Activated naive CD8-positive, alpha-beta T cell treated with anti-CD3 and anti-CD28 coated beads for 36 hours (primary cell): ENCODE measurements around the gene R3HDM4. TPM values are rescaled to one million over a fixed set of nuclear protein-coding genes. Genes with fewer than 3 reads are reported as not detected.
A peak's percentile ranks its signal among the peaks of the same experiment; 100 is the strongest.

ENCODE experiments used
- DNase-seq: peaks from one replicate; pipeline ENCODE4 v3.0.0; 2021
- H3K27ac Mint-ChIP-seq: one replicate; pipeline ENCODE4 v1.8.0; 2022; ENCODE audit warnings: mild to moderate bottlenecking, moderate library complexity, mixed read lengths
- H3K27me3 Mint-ChIP-seq: one replicate; pipeline ENCODE4 v1.8.0; 2022; ENCODE audit warnings: mild to moderate bottlenecking, mixed read lengths
- H3K36me3 Mint-ChIP-seq: one replicate; pipeline ENCODE4 v1.8.0; 2021; ENCODE audit warnings: mild to moderate bottlenecking, mixed read lengths
- H3K4me1 Mint-ChIP-seq: one replicate; pipeline ENCODE4 v1.8.0; 2021; ENCODE audit warnings: mixed read lengths
- H3K4me3 Mint-ChIP-seq: one replicate; pipeline ENCODE4 v1.8.0; 2022; ENCODE audit warnings: mild to moderate bottlenecking, moderate library complexity, mixed read lengths
- H3K9me3 Mint-ChIP-seq: one replicate; pipeline ENCODE4 v1.8.0; 2022; ENCODE audit warnings: mixed read lengths
- total RNA-seq, 2 experiments: library from RNA; stranded (reverse); gene quantifications; one replicate each; pipeline ENCODE4 v1.2.3, GENCODE V29; 2021

R3HDM4 gene
- total RNA-seq, 2 experiments from 2014 or later = 50.5 to 51.7 TPM

DNA sequence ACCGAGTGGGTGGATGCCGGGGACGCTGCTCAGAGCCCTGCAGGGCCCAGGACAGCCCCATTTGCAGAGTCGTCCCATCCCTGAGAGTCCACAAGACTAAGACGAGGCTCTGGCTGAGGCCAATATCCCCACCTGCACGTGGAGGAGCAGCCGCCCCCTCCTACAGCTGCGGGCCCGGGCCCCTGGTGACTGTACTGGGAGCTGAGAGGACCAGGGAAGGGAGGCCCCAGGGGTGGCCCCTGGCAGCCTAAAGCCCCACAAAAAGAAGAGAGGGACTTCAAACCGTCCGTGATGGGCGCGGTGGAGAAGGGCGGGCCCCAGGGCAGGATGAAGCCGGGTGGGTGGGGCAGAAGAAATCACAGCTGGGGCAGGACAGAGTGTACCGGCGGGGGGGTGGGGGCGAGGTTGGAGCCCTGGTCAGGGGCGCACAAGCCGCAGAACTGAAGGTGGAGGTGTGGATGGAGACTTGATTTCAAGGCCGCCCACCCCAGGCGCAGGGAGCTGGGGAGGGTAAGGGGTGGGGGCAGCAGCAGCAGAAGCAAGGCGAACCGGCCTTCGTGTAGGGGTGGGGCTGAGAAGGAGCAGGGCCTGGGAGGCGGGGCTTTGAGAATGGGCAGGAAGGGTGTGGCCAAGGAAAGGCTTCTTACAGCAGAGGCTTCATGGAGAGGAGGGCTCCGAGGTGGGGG, 40.6 kb downstream of the R3HDM4 start:
- peak; percentile 86 for DNase-seq
- Mint-ChIP-seq H3K4me3 (peak overlapping the region; percentile 45), H3K36me3 (peaks cover 3% of the 10 kb centered on the region), H3K4me1 (peaks cover 9% of the 10 kb centered on the region), H3K9me3 (no peaks in the 10 kb centered on the region), H3K27me3 (no peaks in the 10 kb centered on the region), H3K27ac (peak overlapping the region; percentile 48)

DNA sequence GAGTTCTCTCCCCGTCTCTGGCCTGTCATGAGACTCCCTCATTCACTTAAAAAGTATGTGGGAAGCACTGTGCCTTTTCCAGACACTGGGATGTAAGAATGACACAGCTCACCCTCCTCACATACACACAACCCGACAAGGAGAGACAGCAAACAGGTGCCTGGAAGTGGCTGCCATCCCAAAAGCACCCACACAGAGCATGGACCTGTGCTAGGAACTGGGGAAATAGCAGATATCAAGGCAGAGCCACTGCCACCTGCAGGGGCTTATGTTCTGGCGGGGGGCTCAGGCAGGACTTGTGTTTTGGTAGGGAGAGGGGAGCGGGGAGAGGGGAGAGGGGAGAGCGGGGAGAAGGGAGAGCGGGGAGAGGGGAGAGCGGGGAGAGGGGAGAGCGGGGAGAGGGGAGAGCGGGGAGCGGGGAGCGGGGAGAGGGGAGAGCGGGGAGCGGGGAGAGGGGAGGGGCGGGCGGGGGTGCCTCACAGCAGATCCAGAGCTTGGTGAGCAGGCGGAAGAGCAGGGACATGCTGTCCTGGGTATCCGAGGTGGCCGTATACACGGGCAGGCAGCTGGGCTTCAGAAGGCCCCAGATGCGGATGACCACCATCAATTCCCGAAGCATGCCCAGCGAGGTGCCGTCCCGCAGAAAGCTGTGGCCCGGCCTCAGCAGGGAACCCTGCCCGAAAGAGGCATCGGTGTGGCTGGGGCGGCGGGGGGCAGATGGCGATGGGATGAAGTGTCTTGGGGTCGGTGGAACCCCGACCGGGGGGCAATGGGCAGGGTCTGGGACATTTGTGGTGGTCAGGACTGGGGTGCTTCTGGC, 41.4 kb downstream of the R3HDM4 start:
- peak overlapping the region; percentile 29 for H3K4me3 Mint-ChIP-seq
- no peak for DNase-seq
- peaks cover 3% of the 10 kb centered on the region for H3K36me3 Mint-ChIP-seq
- H3K9me3 Mint-ChIP-seq = no peaks in the 10 kb centered on the region
- peaks cover 9% of the 10 kb centered on the region for H3K4me1 Mint-ChIP-seq
- no peak overlapping the region for H3K27ac Mint-ChIP-seq
- H3K27me3 Mint-ChIP-seq = no peaks in the 10 kb centered on the region

DNA sequence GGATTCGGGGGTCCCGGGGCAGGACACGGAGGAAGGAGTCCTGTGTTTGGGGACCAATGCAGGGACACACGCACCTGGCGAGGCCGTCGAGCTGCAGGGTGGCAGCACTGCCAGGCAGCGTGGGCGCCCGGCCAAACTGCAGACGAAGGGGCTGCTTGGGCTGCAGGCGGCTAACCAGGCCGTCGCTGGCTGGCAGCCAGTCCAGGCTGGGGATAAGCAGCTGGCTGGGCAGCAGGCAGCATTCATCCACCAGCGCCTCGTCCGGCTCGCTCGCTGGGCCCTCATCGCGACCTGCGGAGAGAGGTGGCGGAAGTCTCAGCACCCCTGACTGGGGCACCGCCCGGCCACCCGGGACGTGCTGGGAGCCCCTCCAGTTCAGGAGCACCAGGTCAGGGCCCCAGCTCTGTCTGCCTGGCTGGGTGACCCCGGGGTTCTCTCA, 42.0 kb downstream of the R3HDM4 start:
- H3K4me1 Mint-ChIP-seq = peaks cover 9% of the 10 kb centered on the region
- no peak overlapping the region for H3K27ac Mint-ChIP-seq
- peaks cover 3% of the 10 kb centered on the region for H3K36me3 Mint-ChIP-seq
- no peaks in the 10 kb centered on the region for H3K9me3 Mint-ChIP-seq
- DNase-seq = no peak
- H3K27me3 Mint-ChIP-seq = no peaks in the 10 kb centered on the region
- H3K4me3 Mint-ChIP-seq = no peak overlapping the region

DNA sequence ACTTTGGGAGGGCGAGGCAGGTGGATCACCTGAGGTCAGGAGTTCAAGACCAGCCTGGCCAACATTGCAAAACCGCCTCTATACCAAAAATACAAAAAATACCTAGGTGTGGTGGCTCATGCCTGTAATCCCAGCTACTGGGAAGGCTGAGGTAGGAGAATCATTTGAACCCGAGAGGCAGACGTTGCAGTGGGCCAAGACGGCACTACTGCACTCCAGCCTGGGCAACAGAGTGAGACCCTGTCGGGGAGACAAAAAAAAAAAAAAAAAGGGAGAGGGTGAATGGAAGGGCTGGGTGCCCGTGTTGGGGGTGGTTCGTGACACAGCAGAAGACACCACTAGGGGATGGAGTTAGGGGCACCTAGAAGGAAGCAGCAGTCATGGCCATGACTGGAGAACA, 42.7 kb downstream of the R3HDM4 start:
- peaks cover 3% of the 10 kb centered on the region for H3K36me3 Mint-ChIP-seq
- H3K9me3 Mint-ChIP-seq = no peaks in the 10 kb centered on the region
- H3K4me3 Mint-ChIP-seq = peak overlapping the region; percentile 18
- no peak for DNase-seq
- H3K27me3 Mint-ChIP-seq = no peaks in the 10 kb centered on the region
- H3K27ac Mint-ChIP-seq = no peak overlapping the region
- H3K4me1 Mint-ChIP-seq = peaks cover 9% of the 10 kb centered on the region

DNA sequence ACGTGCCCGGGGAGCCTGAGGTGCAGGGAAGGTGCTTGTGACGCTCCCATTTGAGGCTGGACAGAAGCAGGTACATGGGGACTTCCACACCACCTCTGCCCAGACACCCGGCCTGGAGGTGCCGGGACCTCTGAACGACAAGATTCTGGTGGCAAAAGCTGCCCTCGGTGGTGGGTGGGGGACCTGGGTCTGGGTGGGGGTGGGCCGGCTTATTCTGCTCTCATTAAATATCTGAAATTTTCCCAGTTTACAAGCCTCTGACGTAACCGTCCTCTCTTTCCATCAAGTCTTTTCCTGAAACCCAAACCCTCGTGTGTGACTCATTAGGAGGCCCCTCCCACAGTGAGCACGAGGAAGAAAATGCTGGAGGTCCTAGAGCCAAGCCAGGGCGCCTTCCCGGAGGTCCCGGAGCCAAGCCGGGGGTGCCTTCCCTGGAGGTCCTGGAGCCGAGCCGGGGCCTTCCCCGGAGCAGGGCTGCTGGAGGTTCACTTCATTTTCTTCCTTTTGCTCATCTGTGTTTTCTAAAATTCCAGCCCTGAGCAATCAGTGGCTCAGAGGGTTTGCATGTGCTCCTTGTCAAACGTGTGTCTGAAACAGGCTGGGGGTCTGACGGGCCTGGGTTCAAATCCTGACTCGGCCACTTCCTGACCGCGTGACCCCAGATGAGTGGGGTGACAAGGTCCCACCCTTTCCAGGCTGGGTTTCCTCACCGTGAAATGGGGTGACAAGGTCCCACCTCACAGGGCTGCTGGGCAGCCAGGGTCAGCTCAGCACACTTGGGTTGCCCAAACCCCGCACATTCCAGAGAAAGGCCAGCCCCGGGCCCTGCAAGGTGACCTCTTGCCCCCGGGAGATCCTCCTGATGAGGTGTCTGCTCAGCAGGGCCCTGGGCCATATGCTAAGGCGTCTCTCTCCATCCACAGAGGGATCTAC, 43.5 kb downstream of the R3HDM4 start:
- no peak overlapping the region for H3K4me3 Mint-ChIP-seq
- DNase-seq = no peak
- no peak overlapping the region for H3K27ac Mint-ChIP-seq
- H3K9me3 Mint-ChIP-seq = no peaks in the 10 kb centered on the region
- H3K27me3 Mint-ChIP-seq = no peaks in the 10 kb centered on the region
- peaks cover 9% of the 10 kb centered on the region for H3K4me1 Mint-ChIP-seq
- H3K36me3 Mint-ChIP-seq = peaks cover 3% of the 10 kb centered on the region

DNA sequence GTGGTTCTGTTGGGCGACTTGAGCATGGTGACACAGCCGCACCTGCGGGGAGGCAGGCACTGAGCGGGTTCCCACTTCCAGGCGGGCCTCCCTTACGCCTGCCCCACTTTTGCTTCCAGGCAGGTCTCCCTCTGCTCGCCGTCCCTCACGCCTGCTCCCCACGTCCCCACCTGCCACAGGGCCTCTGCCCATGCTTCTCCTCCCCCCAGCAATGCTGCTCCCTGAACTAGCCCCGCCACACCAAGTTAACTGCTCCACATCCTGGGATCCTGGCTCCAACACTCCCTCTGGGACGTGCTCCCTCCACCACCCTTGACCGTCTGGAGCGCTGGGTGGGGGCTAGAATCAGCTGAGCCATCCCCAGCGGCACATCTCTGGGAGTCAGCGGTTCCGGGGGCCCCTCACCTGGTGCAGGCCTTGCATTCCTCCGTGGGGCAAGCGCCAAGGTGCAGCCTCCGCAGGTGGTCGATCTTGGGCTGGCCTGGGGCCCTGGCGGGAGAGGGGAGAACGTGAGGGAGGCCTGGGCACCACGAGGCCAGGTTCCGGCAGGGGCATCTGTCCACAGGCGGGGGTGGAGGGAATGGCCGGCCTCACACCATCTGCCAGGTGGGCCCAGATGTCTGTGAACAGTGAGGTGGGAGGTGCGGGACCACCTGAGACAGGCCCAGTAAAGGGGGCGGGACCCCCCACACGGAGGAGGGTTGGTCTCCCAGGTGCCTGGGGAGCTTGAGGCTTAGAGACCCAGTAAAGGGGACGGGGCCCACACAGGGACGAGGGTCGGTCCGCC, 44.4 kb downstream of the R3HDM4 start:
- Mint-ChIP-seq H3K36me3 (peaks cover 3% of the 10 kb centered on the region), H3K4me3 (no peak overlapping the region), H3K4me1 (peaks cover 11% of the 10 kb centered on the region), H3K27ac (no peak overlapping the region), H3K9me3 (no peaks in the 10 kb centered on the region), H3K27me3 (no peaks in the 10 kb centered on the region)
- DNase-seq = no peak

DNA sequence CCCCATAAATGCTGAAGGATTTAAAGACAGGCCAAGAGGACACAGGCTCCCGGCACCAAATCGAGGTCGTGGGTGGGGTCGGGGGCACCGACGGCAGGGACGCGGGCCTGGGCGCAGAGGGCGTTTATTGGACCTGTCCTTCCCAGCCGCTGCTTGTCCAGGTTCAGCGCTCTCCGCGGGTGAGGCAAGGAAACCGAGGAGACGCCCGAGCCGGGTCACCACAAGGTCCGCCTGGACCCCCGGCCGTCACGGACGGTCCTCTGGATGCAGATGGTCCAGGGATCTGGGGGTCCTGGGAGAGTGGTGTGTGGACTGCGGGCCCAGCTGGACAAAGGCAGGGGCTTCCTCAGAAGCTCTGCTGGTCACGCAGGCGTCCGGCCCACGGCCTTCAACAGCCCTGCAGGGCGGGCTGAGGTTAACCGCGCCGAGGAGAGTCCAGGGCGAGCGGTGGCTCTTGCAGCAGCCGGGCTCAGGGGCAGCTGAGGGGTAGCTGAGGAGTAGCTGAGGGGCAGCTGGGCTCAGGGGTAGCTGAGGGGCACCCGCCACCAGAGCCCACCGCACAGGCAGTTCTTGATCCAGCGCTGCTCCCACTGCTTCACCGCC, 45.1 kb downstream of the R3HDM4 start:
- Mint-ChIP-seq H3K36me3 (peaks cover 3% of the 10 kb centered on the region), H3K27me3 (no peaks in the 10 kb centered on the region)
- no peak for DNase-seq

DNA sequence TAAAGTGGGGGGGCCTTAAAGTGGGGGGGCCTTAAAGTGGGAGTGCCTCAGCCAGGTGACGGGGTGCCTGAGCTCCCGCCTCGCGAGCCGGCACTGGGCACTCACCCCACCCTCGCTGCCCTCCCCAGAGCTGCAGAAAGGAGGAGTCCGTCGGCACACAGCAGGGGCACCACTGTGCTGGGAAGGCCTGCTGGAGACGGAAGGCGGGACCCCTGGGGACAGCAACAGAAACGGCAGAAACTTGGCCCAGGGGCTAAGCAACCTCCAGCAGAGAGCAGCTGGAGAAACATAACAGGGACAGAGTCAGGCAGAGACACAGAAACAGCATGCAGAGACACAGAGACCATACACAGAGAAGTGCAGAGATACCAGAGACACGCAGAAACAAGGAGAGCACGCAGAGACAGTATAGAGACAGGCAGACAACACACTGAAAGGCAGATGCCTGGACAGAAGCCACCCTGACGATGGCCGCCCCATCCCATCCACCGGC, 45.7 kb downstream of the R3HDM4 start:
- H3K27me3 Mint-ChIP-seq = peaks cover 4% of the 10 kb centered on the region
- no peak overlapping the region for H3K4me3 Mint-ChIP-seq
- no peak for DNase-seq

More for the DNA sequence above, 45.1 kb downstream of the R3HDM4 start:
- H3K9me3 Mint-ChIP-seq = no peaks in the 10 kb centered on the region
- H3K4me3 Mint-ChIP-seq = no peak overlapping the region
- H3K4me1 Mint-ChIP-seq = peaks cover 16% of the 10 kb centered on the region
- no peak overlapping the region for H3K27ac Mint-ChIP-seq

DNA sequence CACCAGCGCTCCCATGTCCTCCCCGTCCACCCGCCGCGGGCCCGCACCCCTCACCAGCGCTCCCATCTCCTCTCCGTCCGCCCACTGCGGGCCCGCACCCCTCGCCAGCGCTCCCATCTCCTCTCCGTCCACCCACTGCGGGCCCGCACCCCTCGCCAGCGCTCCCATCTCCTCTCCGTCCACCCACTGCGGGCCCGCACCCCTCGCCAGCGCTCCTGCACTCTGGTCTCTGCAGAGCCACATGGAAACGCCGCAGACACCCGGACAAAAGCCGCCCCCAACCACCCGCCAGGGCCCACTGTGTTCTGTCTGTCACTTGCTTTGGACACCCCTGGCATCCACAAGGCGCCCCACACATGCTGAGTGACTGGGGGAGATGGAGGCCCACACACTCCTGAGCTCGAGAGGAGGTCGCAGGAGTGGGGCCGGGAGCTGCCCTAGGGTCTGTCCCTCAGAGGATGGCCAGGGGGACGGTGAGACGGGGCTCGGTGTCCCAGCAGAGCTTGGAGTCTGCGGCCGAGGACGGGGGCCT, 46.2 kb downstream of the R3HDM4 start:
- DNase-seq = no peak
- Mint-ChIP-seq H3K27me3 (peaks cover 4% of the 10 kb centered on the region), H3K9me3 (no peaks in the 10 kb centered on the region), H3K36me3 (peaks cover 3% of the 10 kb centered on the region), H3K4me3 (no peak overlapping the region), H3K4me1 (peaks cover 12% of the 10 kb centered on the region), H3K27ac (no peak overlapping the region)

More for the DNA sequence above, 45.7 kb downstream of the R3HDM4 start:
- Mint-ChIP-seq H3K27ac (no peak overlapping the region), H3K36me3 (peaks cover 3% of the 10 kb centered on the region), H3K9me3 (no peaks in the 10 kb centered on the region), H3K4me1 (peaks cover 16% of the 10 kb centered on the region)

DNA sequence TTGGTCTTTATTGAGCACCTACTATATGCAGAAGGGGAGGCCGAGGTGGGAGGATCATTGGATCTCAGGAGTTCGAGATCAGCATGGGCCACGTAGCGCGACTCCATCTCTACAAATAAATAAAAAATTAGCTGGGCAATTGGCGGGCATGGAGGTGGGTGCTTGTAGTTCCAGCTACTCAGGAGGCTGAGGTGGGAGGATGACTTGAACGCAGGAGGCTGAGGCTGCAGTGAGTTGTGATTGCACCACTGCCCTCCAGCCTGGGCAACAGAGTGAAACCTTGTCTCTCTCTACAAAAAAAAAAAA, 49.8 kb downstream of the R3HDM4 start:
- no peaks in the 10 kb centered on the region for H3K9me3 Mint-ChIP-seq
- H3K27ac Mint-ChIP-seq = no peak overlapping the region
- H3K4me3 Mint-ChIP-seq = peak overlapping the region; percentile 47
- no peaks in the 10 kb centered on the region for H3K36me3 Mint-ChIP-seq
- DNase-seq = no peak
- H3K4me1 Mint-ChIP-seq = peaks cover 10% of the 10 kb centered on the region
- H3K27me3 Mint-ChIP-seq = peaks cover 15% of the 10 kb centered on the region

DNA sequence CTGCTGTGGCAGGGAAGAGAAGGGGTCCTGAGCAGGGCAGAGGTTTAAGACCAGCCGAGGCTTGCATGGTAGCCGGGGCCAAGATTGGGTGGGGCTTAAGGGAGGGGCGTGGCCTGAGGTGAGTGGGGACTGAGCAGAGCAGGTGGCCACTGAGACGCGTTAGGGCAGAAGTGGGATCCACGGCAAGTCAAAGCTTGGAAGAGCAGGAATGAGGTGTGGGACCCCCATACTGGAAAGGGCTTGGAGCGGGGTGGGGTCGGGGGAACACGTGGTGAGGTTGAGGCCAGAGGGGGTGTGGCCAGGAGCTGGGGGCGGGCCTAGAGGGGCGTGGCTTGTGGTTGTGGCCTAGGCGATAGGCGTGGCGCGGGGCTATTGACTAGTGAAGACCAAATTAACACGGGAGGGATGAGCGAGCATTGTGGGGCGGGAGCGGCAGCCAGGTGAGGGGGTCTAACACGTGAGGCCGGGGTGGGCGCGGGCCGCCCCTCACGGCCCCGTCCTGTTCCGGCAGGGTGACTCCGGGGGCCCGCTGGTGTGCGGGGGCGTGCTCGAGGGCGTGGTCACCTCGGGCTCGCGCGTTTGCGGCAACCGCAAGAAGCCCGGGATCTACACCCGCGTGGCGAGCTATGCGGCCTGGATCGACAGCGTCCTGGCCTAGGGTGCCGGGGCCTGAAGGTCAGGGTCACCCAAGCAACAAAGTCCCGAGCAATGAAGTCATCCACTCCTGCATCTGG, 50.3 kb downstream of the R3HDM4 start:
- DNase-seq = peak; percentile 73
- Mint-ChIP-seq H3K9me3 (no peaks in the 10 kb centered on the region), H3K4me3 (peak overlapping the region; percentile 52), H3K27me3 (peaks cover 18% of the 10 kb centered on the region), H3K4me1 (peaks cover 10% of the 10 kb centered on the region), H3K27ac (no peak overlapping the region), H3K36me3 (no peaks in the 10 kb centered on the region)

DNA sequence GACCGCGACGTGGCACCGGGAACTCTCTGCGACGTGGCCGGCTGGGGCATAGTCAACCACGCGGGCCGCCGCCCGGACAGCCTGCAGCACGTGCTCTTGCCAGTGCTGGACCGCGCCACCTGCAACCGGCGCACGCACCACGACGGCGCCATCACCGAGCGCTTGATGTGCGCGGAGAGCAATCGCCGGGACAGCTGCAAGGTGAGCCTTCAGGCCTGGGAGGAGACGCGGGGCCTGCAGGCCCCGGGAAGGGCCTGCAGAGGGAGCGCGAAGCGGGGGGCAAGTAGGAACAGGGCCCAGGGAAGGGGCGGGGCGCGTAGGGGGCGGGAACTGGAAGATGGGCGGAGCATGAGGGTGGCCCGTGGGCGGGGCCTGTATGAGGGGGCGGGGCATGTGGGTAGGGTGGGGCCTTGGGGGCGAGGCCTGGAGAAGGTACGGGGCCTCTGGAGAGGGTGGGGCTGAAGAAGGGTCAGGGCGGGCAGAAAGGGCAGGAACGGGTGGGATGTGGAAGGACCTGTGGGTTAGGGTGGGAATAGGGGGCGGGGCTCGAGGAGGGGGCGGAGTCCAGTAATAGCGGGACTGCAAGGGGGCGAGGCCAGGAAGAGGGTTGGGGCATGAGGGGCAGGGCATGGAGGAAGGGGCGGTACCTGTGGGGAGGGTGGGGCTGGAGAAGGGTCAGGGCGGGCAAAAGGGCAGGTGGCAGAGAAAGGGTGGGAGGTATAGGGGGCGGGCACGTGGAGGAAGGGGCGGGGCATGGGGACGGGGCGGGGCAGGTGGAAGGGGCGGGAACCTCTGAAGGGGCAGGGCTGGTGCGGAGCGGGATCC, 51.1 kb downstream of the R3HDM4 start:
- Mint-ChIP-seq H3K4me1 (peaks cover 10% of the 10 kb centered on the region), H3K4me3 (no peak overlapping the region), H3K27me3 (peaks cover 21% of the 10 kb centered on the region), H3K9me3 (no peaks in the 10 kb centered on the region), H3K36me3 (no peaks in the 10 kb centered on the region), H3K27ac (no peak overlapping the region)
- peak; percentile 48 for DNase-seq
